WI38 (cell line): ENCODE results near the gene DCLK1.

Source experiments
- H3K4me3 ChIP-seq: 2 replicates; pipeline ENCODE4 v1.5.1; 2011; ENCODE audit warnings: low read depth, mild to moderate bottlenecking, control low read depth, low read length
- CTCF ChIP-seq: IDR thresholded peaks from 2 replicates; pipeline ENCODE4 v1.5.1; 2012; ENCODE audit warnings: low read depth, mild to moderate bottlenecking, control low read depth, low read length

The DCLK1 gene

GRCh38 chr13:35909837-35910540 lies 221.2 kb downstream of the DCLK1 start:
- no peak for TF ChIP-seq CTCF
- no peak overlapping the region for H3K4me3 ChIP-seq

- no peak for TF ChIP-seq CTCF
- H3K4me3 ChIP-seq: no peak overlapping the region
Observed at GRCh38 chr13:35909091-35909490, 222.1 kb downstream of the DCLK1 start.

- H3K4me3 ChIP-seq: no peak overlapping the region
- TF ChIP-seq CTCF: no peak
Observed at GRCh38 chr13:35908226-35908625, 223.0 kb downstream of the DCLK1 start.

GRCh38 chr13:35906636-35907035 lies 224.5 kb downstream of the DCLK1 start:
- no peak for TF ChIP-seq CTCF
- H3K4me3 ChIP-seq: no peak overlapping the region

GRCh38 chr13:35903075-35903474 lies 228.1 kb downstream of the DCLK1 start:
- H3K4me3 ChIP-seq: no peak overlapping the region
- no peak for TF ChIP-seq CTCF

- no peak overlapping the region for H3K4me3 ChIP-seq
Observed at GRCh38 chr13:35898041-35898440, 233.1 kb downstream of the DCLK1 start.

More at GRCh38 chr13:35898041-35898440, 233.1 kb downstream of the DCLK1 start:
- TF ChIP-seq CTCF: no peak
